H1 (cell line): ENCODE data around the gene RAMP3. TPM values are rescaled to one million over a fixed set of nuclear protein-coding genes. Genes with fewer than 3 reads are reported as not detected.

Experiments
- CTCF ChIA-PET: fragments of 300-600 bp; sonication (Branson Sonifier 250); formaldehyde crosslinking; loops from one replicate; lab custom pipeline; 2021; ENCODE audit not compliant: partially characterized antibody; lab: Charles Lee
- POLR2A ChIA-PET: fragments of 300-600 bp; sonication (Branson Sonifier 250); formaldehyde crosslinking; loops from one replicate; lab custom pipeline; 2021; ENCODE audit warnings: inconsistent platforms; ENCODE audit not compliant: partially characterized antibody; lab: Charles Lee
- DNase-seq, 2 experiments: peaks; one replicate each; pipeline versions ENCODE4 v3.0.0 to v3.0.0-alpha.2; 2010 to 2022; ENCODE audit warnings: low spot score in 2 of 2, low read depth in 1 of 2, mixed read lengths in 1 of 2
- FAIRE-seq: peaks from 2 replicates; lab custom pipeline; 2011; peaks lifted over from hg19 to GRCh38; lab: Jason Lieb, UNC
- H2AFZ ChIP-seq: 2 replicates; pipeline ENCODE4 v1.8.1; 2012; ENCODE audit warnings: low read length, inconsistent platforms
- H2AK5ac ChIP-seq: 2 replicates; pipeline ENCODE4 v1.6.1; 2013; ENCODE audit warnings: low read depth, low read length
- H2BK120ac ChIP-seq: replicated peaks from 2 replicates; pipeline ENCODE3; 2013; ENCODE audit warnings: low read depth, low read length, inconsistent platforms
- H2BK12ac ChIP-seq: 2 replicates; pipeline ENCODE4 v1.6.1; 2013; ENCODE audit warnings: low read depth, low read length
- H2BK15ac ChIP-seq: 2 replicates; pipeline ENCODE4 v1.6.1; 2013; ENCODE audit warnings: low read length
- H2BK20ac ChIP-seq: 2 replicates; pipeline ENCODE4 v1.6.1; 2013; ENCODE audit warnings: low read length
- H2BK5ac ChIP-seq: 2 replicates; pipeline ENCODE4 v1.6.1; 2013; ENCODE audit warnings: low read depth, low read length
- H3K14ac ChIP-seq: 2 replicates; pipeline ENCODE4 v1.6.1; 2013; ENCODE audit warnings: inconsistent platforms; ENCODE audit not compliant: insufficient read length
- H3K18ac ChIP-seq: 2 replicates; pipeline ENCODE4 v1.6.1; 2013; ENCODE audit warnings: low read length; ENCODE audit errors: extremely low read depth
- H3K23ac ChIP-seq: 2 replicates; pipeline ENCODE4 v1.6.1; 2013; ENCODE audit warnings: inconsistent platforms; ENCODE audit not compliant: insufficient read length
- H3K23me2 ChIP-seq: 2 replicates; pipeline ENCODE4 v1.6.1; 2013; ENCODE audit warnings: low read depth, low read length
- H3K27ac ChIP-seq: 2 replicates; pipeline ENCODE4 v1.6.1; 2011; ENCODE audit warnings: low read depth, low read length, inconsistent platforms
- H3K27me3 ChIP-seq, 4 experiments: replicated peaks in 1 of 4; 1 replicate in 1 of 4; 2 replicates in 3 of 4; pipeline versions ENCODE4 v1.6.1 to v1.8.1; 2011 to 2013; ENCODE audit warnings: low read length in 3 of 4, mild to moderate bottlenecking in 3 of 4, inconsistent platforms in 2 of 4, mixed read lengths in 2 of 4, moderate library complexity in 1 of 4; ENCODE audit not compliant: control insufficient read depth in 3 of 4, insufficient read depth in 3 of 4; ENCODE audit errors: extremely low read depth in 1 of 4
- H3K36me3 ChIP-seq, 4 experiments: 2 replicates each; pipeline versions ENCODE4 v1.6.1 to v1.8.1; 2011 to 2013; ENCODE audit warnings: mild to moderate bottlenecking in 4 of 4, low read length in 3 of 4, moderate library complexity in 2 of 4, control low read depth in 1 of 4, inconsistent platforms in 1 of 4; ENCODE audit not compliant: insufficient read depth in 4 of 4, control insufficient read depth in 2 of 4
- H3K4ac ChIP-seq: replicated peaks from 2 replicates; pipeline ENCODE3; 2013; ENCODE audit warnings: low read length, low read depth, mixed read lengths, inconsistent platforms; ENCODE audit not compliant: insufficient read length
- H3K4me1 ChIP-seq, 4 experiments: replicated peaks in 1 of 4; 1 replicate in 1 of 4; 2 replicates in 3 of 4; pipeline versions ENCODE4 v1.6.1 to v1.8.1; 2011 to 2013; ENCODE audit warnings: low read length in 3 of 4, inconsistent platforms in 2 of 4, mixed read lengths in 1 of 4; ENCODE audit not compliant: insufficient read depth in 4 of 4, control insufficient read depth in 3 of 4
- H3K4me2 ChIP-seq, 2 experiments: 2 replicates each; pipeline versions ENCODE4 v1.6.1 to v1.8.1; 2011 to 2013; ENCODE audit warnings: low read depth in 2 of 2, low read length in 2 of 2, control low read depth in 1 of 2, inconsistent platforms in 1 of 2, mild to moderate bottlenecking in 1 of 2; ENCODE audit not compliant: insufficient read depth in 1 of 2
- H3K4me3 ChIP-seq, 4 experiments: fragments of 200-600, 300-600 bp in 1 of 4; sonication (generic), shearing (Covaris generic), sonication (Bioruptor Twin) in 1 of 4; 2 replicates each; pipeline versions ENCODE4 v1.5.1 to v1.8.1; 2011 to 2016; ENCODE audit warnings: low read length in 4 of 4, low read depth in 3 of 4, control low read depth in 2 of 4, inconsistent platforms in 2 of 4, mild to moderate bottlenecking in 2 of 4, mixed read lengths in 1 of 4, moderate library complexity in 1 of 4; ENCODE audit not compliant: insufficient read depth in 2 of 4; ENCODE audit errors: extremely low read depth in 1 of 4
- H3K56ac ChIP-seq: replicated peaks from 2 replicates; pipeline ENCODE3; 2013; ENCODE audit warnings: low read depth, mild to moderate bottlenecking, mixed read lengths, low read length, inconsistent platforms; ENCODE audit not compliant: insufficient read length
- H3K79me1 ChIP-seq: 2 replicates; pipeline ENCODE4 v1.6.1; 2013; ENCODE audit warnings: low read depth, low read length, control low read depth
- H3K79me2 ChIP-seq, 2 experiments: 2 replicates each; pipeline versions ENCODE4 v1.6.1 to v1.8.1; 2012 to 2013; ENCODE audit warnings: low read length in 2 of 2, mild to moderate bottlenecking in 2 of 2, inconsistent platforms in 1 of 2; ENCODE audit not compliant: insufficient read depth in 2 of 2, control insufficient read depth in 1 of 2
- H3K9ac ChIP-seq, 4 experiments: replicated peaks in 1 of 4; 1 replicate in 1 of 4; 2 replicates in 3 of 4; pipeline versions ENCODE4 v1.6.1 to v1.8.1; 2011 to 2013; ENCODE audit warnings: low read depth in 3 of 4, low read length in 3 of 4, control low read depth in 2 of 4, mild to moderate bottlenecking in 2 of 4, moderate library complexity in 2 of 4, inconsistent platforms in 1 of 4; ENCODE audit errors: extremely low read depth in 1 of 4
- H3K9me3 ChIP-seq, 2 experiments: 2 replicates each; pipeline versions ENCODE4 v1.6.1 to v1.8.1; 2012 to 2013; ENCODE audit warnings: mild to moderate bottlenecking in 2 of 2, moderate library complexity in 2 of 2, control low read depth in 1 of 2, inconsistent platforms in 1 of 2, low read depth in 1 of 2, low read length in 1 of 2, mixed read lengths in 1 of 2; ENCODE audit not compliant: insufficient read depth in 2 of 2
- H4K20me1 ChIP-seq, 2 experiments: replicated peaks in 1 of 2; 2 replicates each; pipeline versions ENCODE3 to v1.8.1; 2011 to 2013; ENCODE audit warnings: inconsistent platforms in 2 of 2, low read length in 2 of 2, mild to moderate bottlenecking in 1 of 2; ENCODE audit not compliant: insufficient read depth in 2 of 2, control insufficient read depth in 1 of 2
- H4K5ac ChIP-seq: 2 replicates; pipeline ENCODE4 v1.6.1; 2013; ENCODE audit warnings: low read length, low read depth, mixed read lengths, inconsistent platforms; ENCODE audit not compliant: insufficient read length
- H4K8ac ChIP-seq: 2 replicates; pipeline ENCODE4 v1.8.0; 2013; ENCODE audit warnings: mild to moderate bottlenecking, moderate library complexity, low read length, inconsistent platforms; ENCODE audit not compliant: insufficient read depth; ENCODE audit errors: extremely low read depth
- H4K91ac ChIP-seq: replicated peaks from 2 replicates; pipeline ENCODE3; 2013; ENCODE audit warnings: low read length, mixed read lengths, inconsistent platforms; ENCODE audit not compliant: insufficient read length
- BRCA1 ChIP-seq: IDR thresholded peaks from 2 replicates; pipeline ENCODE4 v1.6.1; 2012; ENCODE audit warnings: low read depth, low read length, improper control_type of control experiment
- CTCF ChIP-seq, 3 experiments: IDR thresholded peaks; 1 replicate in 2 of 3; 2 replicates in 1 of 3; pipeline versions ENCODE4 v1.5.1 to v1.6.1; 2011; ENCODE audit warnings: low read length in 3 of 3, mild to moderate bottlenecking in 3 of 3, inconsistent platforms in 2 of 3, low read depth in 1 of 3, moderate library complexity in 1 of 3; ENCODE audit not compliant: insufficient read depth in 1 of 3; ENCODE audit errors: control extremely low read depth in 1 of 3
- EP300 ChIP-seq, 2 experiments: IDR thresholded peaks; 1 replicate in 1 of 2; 2 replicates in 1 of 2; pipeline ENCODE4 v1.6.1; 2011 to 2012; ENCODE audit warnings: low read depth in 2 of 2, low read length in 2 of 2, mild to moderate bottlenecking in 2 of 2, borderline replicate concordance in 1 of 2, inconsistent platforms in 1 of 2, moderate library complexity in 1 of 2
- EZH2 ChIP-seq: fragments of 200-600 bp; sonication (generic); IDR thresholded peaks from 2 replicates; pipeline ENCODE4 v1.7.1; 2012; ENCODE audit warnings: low read depth, mild to moderate bottlenecking, moderate library complexity, low read length, inconsistent platforms; ENCODE audit not compliant: severe bottlenecking
- FOSL1 ChIP-seq: IDR thresholded peaks from 2 replicates; pipeline ENCODE4 v1.6.1; 2011; ENCODE audit warnings: mild to moderate bottlenecking, low read depth, low read length, moderate library complexity; ENCODE audit not compliant: insufficient read depth
- GTF2F1 ChIP-seq: IDR thresholded peaks from 2 replicates; pipeline ENCODE4 v1.6.1; 2012; ENCODE audit warnings: low read depth, low read length, improper control_type of control experiment, borderline replicate concordance
- NRF1 ChIP-seq: IDR thresholded peaks from 2 replicates; pipeline ENCODE4 v1.6.1; 2011; ENCODE audit warnings: mild to moderate bottlenecking, low read depth, low read length, improper control_type of control experiment
- RAD21 ChIP-seq, 2 experiments: IDR thresholded peaks in 1 of 2; conservative IDR thresholded peaks in 1 of 2; 2 replicates each; pipeline ENCODE4 v1.6.1; 2011; ENCODE audit warnings: low read depth in 2 of 2, low read length in 2 of 2, improper control_type of control experiment in 1 of 2, inconsistent platforms in 1 of 2, mild to moderate bottlenecking in 1 of 2, moderate library complexity in 1 of 2
- TCF12 ChIP-seq: IDR thresholded peaks from 2 replicates; pipeline ENCODE4 v1.6.1; 2011; ENCODE audit warnings: low read depth, mild to moderate bottlenecking, low read length
- WGBS, 2 experiments: shearing (Covaris generic) in 1 of 2; methylation state at CpG; one replicate each; pipeline versions ENCODE4 v1.1.6 to v1.1.7; 2013 to 2015; ENCODE audit warnings: low lambda C conversion rate in 2 of 2, mixed read lengths in 2 of 2, inconsistent platforms in 1 of 2, low coverage in 1 of 2, missing lambda C conversion rate in 1 of 2; ENCODE audit not compliant: insufficient replicate concordance in 2 of 2, insufficient coverage in 1 of 2, insufficient read length in 1 of 2; ENCODE audit errors: extremely low coverage in 1 of 2, missing lambda C conversion rate in 1 of 2; 5-methylcytosine and 5-hydroxymethylcytosine counted together
- polyA plus RNA-seq, 7 experiments: library from polyadenylated mRNA; depleted of rRNA in 3 of 7; stranded (reverse) in 5 of 7; unstranded in 2 of 7; fragments of >200 nt in 5 of 7; fragments of 200-250 nt in 2 of 7; gene quantifications; 1 replicate in 5 of 7; 2 replicates in 1 of 7; 4 replicates in 1 of 7; pipeline versions ENCODE4 v1.2.1 to v1.2.3, GENCODE V29; 2011 to 2013; ENCODE audit warnings: missing spikeins in 2 of 7, mixed read lengths in 2 of 7
- total RNA-seq: library from RNA; stranded (reverse); fragmentation: NEBNext Ultra II Directional; extraction: Animal tissue kit (Norgen Biotek cat#: 25700); gene quantifications from 2 replicates; pipeline ENCODE4 v1.2.1, GENCODE V29; 2021

RAMP3 gene
- total and polyA plus RNA-seq, 2 of the 8 experiments (the other 6 are each of a cell fraction or from before 2014, with no cell fraction given), result 0.88 to 0.98 TPM

GRCh38 chr7:45174966-45175765 is 17.6 kb downstream of the RAMP3 start:
- Histone ChIP-seq H3K79me1 (no peaks in the 10 kb centered on the region), H3K23ac (no peak overlapping the region), H3K9ac (no peak overlapping the region), H3K4ac (no peak overlapping the region), H3K79me2 (no peaks in the 10 kb centered on the region), H2BK12ac (no peak overlapping the region), H3K27me3 (no peaks in the 10 kb centered on the region), H3K27ac (no peak overlapping the region), H2AFZ (no peak overlapping the region), H4K91ac (no peak overlapping the region), H3K14ac (no peak overlapping the region), H4K8ac (peak overlapping the region; percentile 20; the same call in 1 of the 2 replicates), H2AK5ac (no peak overlapping the region), H3K4me1 (no peaks in the 10 kb centered on the region; a peak in 1 of 7 replicates), H3K56ac (no peak overlapping the region), H3K9me3 (no peaks in the 10 kb centered on the region), H2BK15ac (no peak overlapping the region), H2BK5ac (no peak overlapping the region), H3K4me3 (no peak overlapping the region), H3K23me2 (no peaks in the 10 kb centered on the region; the same call in 1 of the 2 replicates), H4K5ac (no peak overlapping the region), H3K18ac (no peak overlapping the region), H2BK120ac (no peak overlapping the region), H3K36me3 (no peaks in the 10 kb centered on the region), H4K20me1 (no peaks in the 10 kb centered on the region), H2BK20ac (no peak overlapping the region), H3K4me2 (no peak overlapping the region)
- DNase-seq, result no peak
- POLR2A ChIA-PET, result no interaction called here
- FAIRE-seq, result no peak
- 70% methylated on average over 3 of the region's 4 CpGs; no CpG with 5 or more reads in 1 of the 2 experiments for WGBS, 2 experiments
- CTCF ChIA-PET, result interaction anchor here (0.5 kb wide), 1 partner anchor 1366 kb away, joined by 3 read pairs; no protein-coding TSS in a partner anchor
- TF ChIP-seq BRCA1, result no peak
- TF ChIP-seq FOSL1, result no peak
- TF ChIP-seq GTF2F1, result no peak
- TF ChIP-seq CTCF (IDR thresholded peaks at IDR 0.05; ENCODE audit: control extremely low read depth in 1 of 3, insufficient read depth in 1 of 3, low read depth in 1 of 3, low read length in 3 of 3), result no peak
- TF ChIP-seq EP300 (IDR thresholded peaks at IDR 0.05; ENCODE audit: borderline replicate concordance in 1 of 2, low read depth in 2 of 2, low read length in 2 of 2), result no peak
- no peak for TF ChIP-seq NRF1
- TF ChIP-seq TCF12, result no peak
- no peak for TF ChIP-seq EZH2
- TF ChIP-seq RAD21 (IDR thresholded peaks at IDR 0.05 in 1 of 2, conservative IDR thresholded peaks at IDR 0.05 in 1 of 2; ENCODE audit: low read depth in 2 of 2, low read length in 2 of 2), result no peak
